ENCODE data around the gene NALCN. TPM values are rescaled to one million over a fixed set of nuclear protein-coding genes. Genes with fewer than 3 reads are reported as not detected.

The NALCN gene
- total RNA-seq, 6 experiments from 2014 or later = 4.0 to 6.1 (median 5.0) TPM

GRCh38 chr13:101080616-101081015 is 335.7 kb downstream of the NALCN start:
- TF ChIP-seq CTCF (IDR thresholded peaks at IDR 0.05) = no peak
- H3K4me1 Mint-ChIP-seq (ENCODE audit: low read depth) = no peaks in the 10 kb centered on the region
- H3K27me3 Mint-ChIP-seq (ENCODE audit: insufficient read depth) = peaks cover 10% of the 10 kb centered on the region
- no peaks in the 10 kb centered on the region for H3K36me3 Mint-ChIP-seq (ENCODE audit: low read depth)
- H3K4me3 Mint-ChIP-seq = no peak overlapping the region
- no peaks in the 10 kb centered on the region for H3K9me3 Mint-ChIP-seq
- DNase-seq = no peak
- H3K27ac Mint-ChIP-seq = no peak overlapping the region

GRCh38 chr13:101065329-101065728 is 351.0 kb downstream of the NALCN start:
- Mint-ChIP-seq H3K36me3 (ENCODE audit: low read depth) (no peaks in the 10 kb centered on the region), H3K4me1 (ENCODE audit: low read depth) (no peaks in the 10 kb centered on the region), H3K27me3 (ENCODE audit: insufficient read depth) (peaks cover 2% of the 10 kb centered on the region; the same call in 1 of the 2 replicates), H3K4me3 (no peak overlapping the region), H3K27ac (no peak overlapping the region), H3K9me3 (no peaks in the 10 kb centered on the region)
- no peak for DNase-seq
- no peak for TF ChIP-seq CTCF (IDR thresholded peaks at IDR 0.05)

- Mint-ChIP-seq H3K4me3 (no peak overlapping the region), H3K36me3 (ENCODE audit: low read depth) (no peaks in the 10 kb centered on the region), H3K9me3 (no peaks in the 10 kb centered on the region), H3K27me3 (ENCODE audit: insufficient read depth) (peaks cover 16% of the 10 kb centered on the region), H3K27ac (no peak overlapping the region), H3K4me1 (ENCODE audit: low read depth) (no peaks in the 10 kb centered on the region)
- TF ChIP-seq CTCF (IDR thresholded peaks at IDR 0.05) = no peak
- DNase-seq = no peak
Measured at GRCh38 chr13:101059793-101060192, 356.5 kb downstream of the NALCN start.

- H3K4me3 Mint-ChIP-seq = no peak overlapping the region
Measured at GRCh38 chr13:101058841-101059240, 357.5 kb downstream of the NALCN start.

GRCh38 chr13:101053301-101054093 is 362.8 kb downstream of the NALCN start:
- no peak for DNase-seq
- H3K36me3 Mint-ChIP-seq (ENCODE audit: low read depth) = no peaks in the 10 kb centered on the region
- H3K9me3 Mint-ChIP-seq = no peaks in the 10 kb centered on the region
- peaks cover 13% of the 10 kb centered on the region for H3K27me3 Mint-ChIP-seq (ENCODE audit: insufficient read depth)
- no peak overlapping the region for H3K27ac Mint-ChIP-seq
- no peaks in the 10 kb centered on the region for H3K4me1 Mint-ChIP-seq (ENCODE audit: low read depth)
- no peak for TF ChIP-seq CTCF (IDR thresholded peaks at IDR 0.05)
- no peak overlapping the region for H3K4me3 Mint-ChIP-seq

More at GRCh38 chr13:101058841-101059240, 357.5 kb downstream of the NALCN start:
- no peak for TF ChIP-seq CTCF (IDR thresholded peaks at IDR 0.05)
- H3K4me1 Mint-ChIP-seq (ENCODE audit: low read depth) = no peaks in the 10 kb centered on the region
- peaks cover 15% of the 10 kb centered on the region for H3K27me3 Mint-ChIP-seq (ENCODE audit: insufficient read depth)
- DNase-seq = no peak
- H3K36me3 Mint-ChIP-seq (ENCODE audit: low read depth) = no peaks in the 10 kb centered on the region
- no peak overlapping the region for H3K27ac Mint-ChIP-seq
- H3K9me3 Mint-ChIP-seq = no peaks in the 10 kb centered on the region
